GM19397 (cell line): ENCODE data around the gene CLMN.
"Not testable (repeated sequence)": the region's sequence is repeated elsewhere in the genome, so short reads cannot be mapped to it uniquely, and the experiment has no call there.

Experiments
- ATAC-seq: cut with Tn5 transposase; IDR thresholded peaks from one replicate; pipeline ENCODE4 v1.9.1; 2021; ENCODE audit warnings: mild to moderate bottlenecking, moderate library complexity; ENCODE audit not compliant: unreplicated experiment

The CLMN gene

DNA sequence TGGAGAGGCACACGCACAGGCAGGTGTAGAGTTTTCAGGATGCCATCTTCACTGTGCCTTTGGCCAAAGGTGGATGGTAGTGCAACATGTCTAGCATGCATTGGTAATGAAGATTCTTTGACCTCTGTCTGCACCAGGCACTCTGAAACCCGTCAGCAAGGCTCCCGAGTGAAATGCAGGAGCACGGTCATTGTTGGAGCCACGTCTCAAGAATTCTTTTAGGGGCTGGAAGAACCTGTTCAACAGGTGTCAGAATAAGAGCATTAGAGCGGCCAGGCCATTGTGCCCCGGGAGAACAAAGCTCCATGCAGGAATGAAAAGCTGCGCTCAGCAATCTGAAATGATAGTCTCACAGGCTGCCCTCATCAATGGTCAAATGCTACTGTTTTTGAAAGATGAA lies 122.2 kb downstream of the CLMN start:
- no peak for ATAC-seq

DNA sequence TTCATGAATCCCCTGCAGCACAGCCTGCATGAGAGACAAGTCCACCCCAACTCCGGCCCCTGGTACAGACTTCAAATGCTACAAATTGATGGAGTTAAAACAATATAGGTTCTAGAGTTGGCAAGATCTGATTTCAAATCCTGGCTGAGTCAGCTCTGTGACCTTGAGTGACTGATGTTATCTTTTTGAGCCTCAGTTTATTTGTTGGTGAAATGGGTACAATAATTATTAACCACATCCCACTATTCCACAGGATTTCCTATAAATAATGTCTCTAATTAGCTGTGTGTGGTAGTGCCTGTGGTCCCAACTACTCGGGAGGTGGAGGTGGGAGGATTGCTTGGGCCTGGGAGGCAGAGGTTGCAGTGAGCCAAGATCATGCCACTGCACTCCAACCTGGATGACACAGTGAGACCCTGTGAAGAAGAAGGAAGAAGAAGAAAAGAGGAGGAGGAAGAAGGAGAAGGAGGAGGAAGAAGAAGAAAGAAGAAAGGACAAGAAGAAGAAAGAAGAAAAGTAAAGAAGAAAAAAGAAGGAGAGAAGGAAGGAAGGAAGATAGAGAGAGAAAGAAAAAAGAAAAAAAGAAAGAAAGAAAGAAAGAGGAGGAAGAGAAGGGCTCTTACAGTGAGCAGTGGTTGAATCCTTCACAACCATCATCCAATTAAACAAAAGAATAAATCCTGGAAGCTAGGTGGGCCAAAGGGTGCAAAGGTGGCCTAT lies 122.7 kb downstream of the CLMN start:
- no peak for ATAC-seq

DNA sequence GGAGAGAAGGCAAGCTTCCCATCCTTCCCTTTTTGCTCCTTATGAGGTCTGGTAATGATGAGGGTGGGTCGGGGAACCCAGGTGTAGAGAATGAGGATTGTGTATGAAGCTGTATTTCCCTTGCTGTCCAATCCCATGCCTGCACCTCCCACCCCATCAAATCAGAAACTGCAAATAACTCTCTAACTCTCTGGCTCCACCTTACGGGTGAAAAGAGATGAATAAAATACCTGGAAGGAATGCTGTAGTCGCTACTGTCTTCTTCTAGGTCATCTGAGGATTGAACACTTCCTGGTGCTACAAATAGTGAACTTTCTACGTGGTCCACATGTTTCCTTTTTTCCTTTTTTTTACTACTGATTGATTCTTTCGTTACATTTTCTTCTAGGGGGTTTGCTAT lies 123.4 kb downstream of the CLMN start:
- ATAC-seq = no peak

DNA sequence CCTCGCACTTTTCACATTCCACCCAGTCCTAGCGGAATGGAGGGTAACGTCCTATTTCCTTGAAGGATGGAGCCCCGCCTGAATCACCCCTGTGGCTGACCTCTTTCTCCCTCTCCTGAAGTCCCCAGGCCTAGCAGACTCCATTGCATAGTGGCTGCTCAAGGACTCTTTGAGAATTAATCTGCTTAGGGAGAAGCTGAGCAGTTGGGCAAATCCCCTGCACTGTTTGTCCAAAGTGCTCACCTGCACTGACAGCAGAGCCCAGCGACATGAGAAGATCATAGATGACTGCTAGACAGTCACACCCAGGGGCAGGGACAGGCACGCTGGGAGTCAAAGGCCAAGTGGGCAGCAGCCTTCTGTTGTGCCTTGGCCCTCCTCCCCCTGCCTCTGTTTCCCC lies 124.7 kb downstream of the CLMN start:
- no peak for ATAC-seq

DNA sequence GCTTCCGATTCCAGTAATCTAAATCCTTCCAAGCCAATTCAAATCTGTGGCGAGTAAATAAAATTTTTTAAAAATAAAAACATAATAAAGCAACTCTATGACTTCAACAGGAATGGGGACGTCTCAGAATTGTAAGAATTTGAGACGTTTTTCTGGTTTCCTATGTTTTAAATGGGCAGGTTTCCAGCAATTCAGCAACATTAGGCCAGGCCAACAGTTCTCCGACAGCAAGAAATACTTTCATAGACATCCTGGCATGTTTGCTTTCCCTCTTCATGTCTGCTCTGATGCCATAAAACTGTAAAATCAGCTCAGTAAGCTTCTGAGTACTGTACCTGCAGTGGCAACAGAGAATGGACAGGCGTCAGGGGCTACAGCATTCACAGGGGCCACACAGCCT lies 126.6 kb downstream of the CLMN start:
- ATAC-seq = no peak

DNA sequence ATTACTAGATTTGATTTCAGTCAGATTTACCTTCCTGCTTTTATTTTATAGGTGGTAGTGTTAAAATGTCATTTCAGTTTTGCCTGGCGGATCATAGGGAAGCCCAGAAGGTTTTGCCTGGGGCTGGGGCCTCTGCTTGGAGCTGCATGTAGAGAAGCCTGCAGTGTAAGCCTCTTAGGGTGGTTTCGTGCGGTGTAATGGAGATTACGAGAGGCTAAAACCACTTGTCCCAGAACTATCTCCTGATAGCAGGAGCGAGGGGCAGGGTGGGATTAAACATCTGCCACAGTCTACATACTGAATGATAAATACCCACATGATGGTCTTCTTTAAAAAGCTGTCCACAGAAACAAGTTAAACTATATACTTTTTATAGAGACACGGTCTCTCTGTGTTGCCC lies 127.4 kb downstream of the CLMN start:
- ATAC-seq = no peak

DNA sequence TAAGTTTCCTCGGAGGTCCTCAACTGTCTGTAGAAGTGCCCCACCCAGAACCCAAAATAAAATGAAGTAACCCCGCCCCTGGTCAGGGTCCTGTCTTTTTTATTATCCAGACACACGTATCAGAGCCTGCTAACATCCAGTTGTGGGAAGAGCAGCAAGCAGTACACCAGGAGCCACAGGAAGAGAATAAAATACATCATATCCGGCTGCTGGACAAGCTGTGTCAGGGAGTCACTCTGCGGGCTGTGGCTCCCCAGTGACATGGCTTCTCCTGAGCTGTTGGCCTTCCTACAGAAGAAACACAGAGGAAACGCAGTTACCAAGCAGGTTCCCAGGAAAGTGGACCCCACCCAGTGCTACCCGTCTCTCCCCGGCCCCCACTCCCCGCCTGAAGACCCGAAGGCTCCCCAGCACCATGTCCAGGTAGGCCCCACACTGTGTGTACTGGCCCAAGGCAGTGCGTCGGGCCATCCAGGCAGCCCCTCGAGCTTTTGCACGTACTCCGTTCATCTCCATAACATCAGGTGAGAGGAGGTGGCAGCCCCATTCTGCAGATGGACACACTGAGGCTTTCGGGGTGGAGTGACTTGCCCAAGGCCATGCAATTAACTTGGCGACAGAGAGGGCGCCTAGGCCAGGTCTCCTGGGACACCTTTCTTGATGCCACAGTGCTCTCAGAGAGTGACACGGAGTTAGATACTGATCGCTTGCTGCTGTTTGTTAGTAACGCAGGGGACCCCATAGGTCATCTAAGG lies 128.1 kb downstream of the CLMN start:
- no peak for ATAC-seq

DNA sequence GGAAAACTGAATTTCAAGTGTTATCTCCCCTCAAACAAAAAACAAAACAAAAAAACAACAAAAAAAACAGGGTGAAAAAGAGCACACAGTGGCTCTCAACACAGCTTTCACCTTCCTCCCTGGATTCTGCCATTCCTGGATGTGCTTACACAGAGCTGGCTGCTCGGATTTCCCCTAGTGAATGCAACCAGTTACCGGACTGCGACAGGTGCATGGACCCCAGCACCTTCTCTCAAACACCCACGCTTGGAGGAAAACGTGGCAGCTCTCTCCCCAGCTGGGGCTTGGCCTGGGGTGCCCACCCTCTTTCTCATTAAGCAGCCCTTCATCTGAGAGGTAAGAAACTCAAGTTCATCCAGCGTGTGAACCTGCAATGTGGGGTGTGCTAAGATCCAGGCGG lies 128.9 kb downstream of the CLMN start:
- ATAC-seq = no peak

DNA sequence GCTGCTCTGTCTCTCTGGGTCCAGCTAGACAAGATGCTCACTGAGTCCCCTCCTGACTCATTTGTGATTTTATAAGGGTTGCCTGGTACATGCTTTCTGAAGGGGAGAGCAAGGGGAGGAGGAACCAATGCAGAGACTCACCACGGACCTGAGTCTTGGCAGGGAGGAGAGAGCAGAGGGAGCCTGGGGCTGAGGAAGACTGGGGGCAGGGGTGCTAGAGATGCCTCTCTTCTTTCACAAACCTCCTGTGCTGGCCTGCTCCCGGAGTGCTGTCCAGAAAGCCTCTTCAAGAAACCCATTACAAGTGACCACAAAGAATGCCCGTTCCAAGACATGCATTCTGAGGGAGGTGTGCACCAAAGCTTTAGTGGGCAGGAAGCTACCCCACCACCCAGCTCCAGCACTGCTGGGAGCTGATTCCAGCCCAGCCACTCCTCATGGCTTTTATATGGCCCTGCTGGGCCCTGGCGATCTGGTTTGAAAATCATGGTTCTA lies 129.3 kb downstream of the CLMN start:
- no peak for ATAC-seq

DNA sequence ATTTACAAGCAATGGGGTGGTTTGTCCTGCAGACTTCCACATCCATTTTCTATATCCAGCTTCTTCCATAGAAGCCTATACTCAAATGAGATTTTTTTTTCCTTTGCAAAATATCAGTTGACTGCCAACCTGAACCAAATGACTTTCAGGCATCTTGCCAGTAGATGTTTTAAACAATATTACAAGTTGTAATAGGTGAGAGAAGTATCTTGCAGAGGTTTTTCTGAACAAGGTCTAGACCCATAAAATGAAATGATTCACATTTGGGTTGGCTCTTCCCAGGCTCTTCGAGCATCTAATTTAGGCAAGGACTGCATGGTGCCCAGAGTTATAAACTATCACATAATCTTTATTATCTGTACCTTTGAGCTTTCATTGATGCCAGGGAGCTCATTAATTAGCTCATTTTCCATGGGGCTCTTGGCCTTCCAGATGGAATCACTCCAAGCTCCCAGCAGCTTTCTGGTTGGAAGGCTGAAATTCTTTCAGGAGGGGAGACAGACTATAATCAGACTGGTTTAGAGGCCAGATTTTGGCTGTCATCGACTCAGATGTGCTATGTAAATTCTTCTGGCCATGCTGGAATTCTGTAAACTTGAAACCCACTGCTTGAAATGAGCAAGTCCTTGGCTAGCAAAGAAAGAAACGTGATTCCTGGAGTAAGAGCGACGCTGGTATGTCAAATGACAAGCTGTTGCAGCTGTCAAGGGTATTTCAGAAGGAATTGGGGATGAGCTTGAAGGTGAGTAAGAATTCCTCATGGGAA lies 130.2 kb downstream of the CLMN start:
- ATAC-seq = no peak

DNA sequence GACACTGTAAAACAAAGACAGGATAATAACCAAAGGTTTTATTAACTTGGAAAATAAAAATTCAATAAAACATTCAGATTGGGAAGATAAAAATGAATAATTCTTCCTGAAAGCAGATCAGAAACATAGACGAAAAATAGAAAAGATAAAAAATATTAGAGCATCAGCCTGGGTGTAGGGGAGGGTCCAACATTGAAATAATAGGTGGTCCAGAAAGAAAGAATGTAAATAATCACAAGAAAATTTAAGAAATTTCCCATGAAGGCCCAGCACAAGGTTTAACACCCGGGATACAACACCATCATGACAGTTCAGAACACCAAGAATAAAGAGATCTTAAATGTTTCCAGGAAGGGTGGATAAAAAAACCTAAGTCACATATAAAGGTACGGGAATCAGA lies 131.3 kb downstream of the CLMN start:
- no peak for ATAC-seq

DNA sequence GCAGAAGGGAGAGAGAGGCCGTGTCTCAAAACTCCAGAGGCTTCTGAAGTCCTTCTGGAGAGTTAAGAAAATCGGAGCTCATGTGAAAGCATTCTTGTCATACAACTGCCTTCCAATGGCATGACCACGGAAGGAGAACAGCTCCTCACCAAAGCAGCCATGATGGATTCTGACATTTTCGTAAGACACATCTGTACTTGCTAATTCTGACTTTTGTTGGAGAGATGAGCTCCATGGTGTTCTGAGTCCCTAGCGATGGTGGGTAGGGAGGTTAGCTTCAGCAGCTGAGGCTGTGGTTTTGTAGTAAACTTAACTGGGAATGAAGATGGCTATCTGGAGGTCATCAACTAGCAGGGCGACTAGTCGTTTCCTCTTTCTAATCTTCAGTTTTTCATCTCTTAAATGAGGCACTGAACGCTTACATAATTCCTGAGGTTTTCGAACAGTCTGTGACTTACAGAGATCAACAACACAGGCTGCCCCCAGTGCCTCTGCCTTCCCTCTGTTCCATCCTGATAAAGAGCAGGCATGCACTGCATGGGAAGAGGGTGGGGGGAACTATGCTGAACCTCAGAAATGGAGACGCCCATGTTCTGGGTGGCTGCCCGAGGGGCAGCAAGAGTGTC lies 133.8 kb downstream of the CLMN start:
- no peak for ATAC-seq

DNA sequence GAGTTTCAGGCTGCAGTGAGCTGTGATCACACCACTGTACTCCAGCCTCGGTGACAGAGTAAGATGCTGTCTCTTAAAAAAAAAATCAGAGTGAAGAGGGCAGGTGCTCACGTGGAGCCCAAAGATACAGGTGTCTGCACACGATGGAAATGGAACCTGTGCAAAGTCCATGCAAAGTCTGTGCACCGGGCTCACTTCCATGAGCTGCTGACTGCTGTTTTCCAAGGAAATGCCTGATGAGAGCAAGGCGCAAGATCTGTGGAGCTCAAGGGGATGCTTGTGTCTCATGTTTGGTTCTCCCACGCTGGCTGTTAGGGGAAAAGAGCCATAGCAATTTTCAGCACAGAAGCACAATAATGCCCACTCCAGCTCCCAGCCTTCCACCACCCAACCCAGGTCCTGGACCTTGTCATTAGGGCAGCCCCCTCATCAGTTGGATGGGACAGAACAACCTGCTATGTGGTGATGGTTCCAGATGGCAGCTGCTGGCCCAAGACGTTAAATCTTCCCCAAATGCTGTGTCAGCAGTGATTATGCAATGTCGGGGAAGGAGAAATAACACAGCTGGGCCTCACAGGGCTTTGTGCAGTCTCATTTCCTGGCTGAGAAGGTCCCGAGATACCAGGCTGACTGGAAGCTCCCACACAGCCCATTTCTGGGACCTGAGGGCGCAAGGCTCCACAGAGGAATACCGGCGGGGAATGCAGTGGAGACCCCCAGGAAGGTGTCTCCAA lies 134.5 kb downstream of the CLMN start:
- ATAC-seq = no peak

DNA sequence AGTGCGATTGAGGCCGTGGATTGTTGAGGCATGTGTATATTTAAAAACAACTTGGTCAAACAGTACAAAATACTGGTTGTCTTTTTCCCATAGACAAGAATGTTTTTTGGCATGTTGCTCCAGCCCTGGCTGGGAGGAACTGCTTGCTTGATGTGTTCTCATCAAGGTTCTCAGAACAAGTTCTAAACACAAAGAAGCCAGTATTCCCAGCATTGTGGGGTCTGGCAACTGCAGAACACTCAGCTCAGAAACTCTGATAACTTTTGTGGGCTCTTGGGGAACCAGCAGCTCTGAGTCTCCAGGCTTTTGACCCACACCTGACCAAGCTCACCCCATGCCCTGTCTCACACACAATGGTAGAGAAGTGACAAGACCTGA lies 135.3 kb downstream of the CLMN start:
- ATAC-seq = no peak

DNA sequence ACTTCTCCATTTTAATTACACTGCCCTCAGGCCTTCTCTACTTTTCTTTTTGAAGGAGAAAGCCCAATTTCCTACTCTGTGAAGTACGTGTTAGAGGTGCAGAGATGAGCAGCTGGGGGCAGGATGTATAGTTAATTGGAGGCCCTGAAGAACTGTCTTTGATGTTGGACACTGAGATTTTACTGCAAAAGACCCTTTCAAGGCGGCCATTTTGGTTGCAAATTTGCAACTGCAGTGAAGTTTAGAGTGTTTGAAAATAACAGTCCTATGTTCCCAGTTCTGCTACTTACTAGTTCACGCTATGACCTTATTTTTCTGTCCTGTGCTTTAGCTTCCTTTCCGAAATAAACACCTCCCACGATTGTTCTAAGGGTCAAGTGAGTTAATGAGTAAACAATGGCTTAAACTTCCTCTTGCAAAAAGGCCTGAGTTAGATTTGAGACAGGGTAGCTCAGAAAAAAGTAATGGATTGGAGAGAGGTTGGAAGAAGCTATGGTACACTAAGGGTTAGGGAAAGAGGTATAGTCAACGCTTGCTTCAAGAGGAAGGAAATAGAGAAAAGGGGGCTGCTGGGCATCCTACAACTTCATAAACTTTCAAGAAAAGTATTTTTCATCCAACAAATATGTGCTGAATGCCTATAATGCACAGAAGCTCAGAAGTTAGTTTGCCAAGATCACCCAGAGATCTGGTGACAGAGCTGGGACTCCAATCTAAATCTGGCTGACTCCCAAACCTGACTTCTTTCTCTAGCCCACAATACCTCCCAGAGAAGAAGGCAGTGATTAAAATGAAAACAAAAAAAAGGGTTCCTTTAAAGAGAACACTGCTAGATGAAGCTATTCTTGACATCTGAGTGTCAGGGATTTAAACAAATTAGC lies 135.9 kb downstream of the CLMN start:
- no peak for ATAC-seq

DNA sequence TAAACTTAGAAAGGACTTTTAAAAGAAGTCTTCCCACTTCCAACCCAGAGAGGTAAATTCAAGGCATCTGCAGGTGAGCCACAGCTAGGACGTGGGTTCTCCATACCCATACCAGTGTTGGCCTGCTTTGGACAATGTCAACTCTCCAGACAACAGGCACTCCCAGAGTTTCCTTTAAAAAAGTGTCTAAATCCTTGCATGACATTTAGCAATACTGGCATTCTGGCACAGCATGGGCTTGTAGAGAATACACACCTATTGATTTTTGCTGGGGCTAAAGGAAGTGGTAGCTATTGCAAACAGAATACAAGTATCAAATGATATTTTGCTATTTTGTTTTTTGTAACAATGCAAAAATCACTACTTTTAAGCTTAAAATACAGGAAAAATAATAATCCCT lies 136.6 kb downstream of the CLMN start:
- no peak for ATAC-seq

DNA sequence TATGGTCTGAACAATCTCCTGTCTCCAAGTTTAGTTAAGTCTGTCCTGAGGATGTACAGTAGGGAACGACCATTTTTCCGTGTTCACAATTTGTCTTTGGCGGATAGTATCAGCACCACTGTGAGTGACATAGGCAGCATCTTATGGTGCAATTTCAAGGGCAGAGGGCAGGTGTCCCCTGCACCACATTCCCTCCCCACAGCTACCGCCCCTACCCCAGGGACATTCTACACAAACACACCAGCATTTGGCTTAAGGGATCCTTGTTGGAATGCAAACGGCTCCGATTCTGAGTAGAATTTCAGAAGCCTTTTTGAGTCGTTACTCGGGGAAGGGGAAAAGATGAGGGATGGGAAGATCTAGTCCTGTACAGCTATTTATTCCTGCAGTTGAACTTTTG lies 137.3 kb downstream of the CLMN start:
- no peak for ATAC-seq

DNA sequence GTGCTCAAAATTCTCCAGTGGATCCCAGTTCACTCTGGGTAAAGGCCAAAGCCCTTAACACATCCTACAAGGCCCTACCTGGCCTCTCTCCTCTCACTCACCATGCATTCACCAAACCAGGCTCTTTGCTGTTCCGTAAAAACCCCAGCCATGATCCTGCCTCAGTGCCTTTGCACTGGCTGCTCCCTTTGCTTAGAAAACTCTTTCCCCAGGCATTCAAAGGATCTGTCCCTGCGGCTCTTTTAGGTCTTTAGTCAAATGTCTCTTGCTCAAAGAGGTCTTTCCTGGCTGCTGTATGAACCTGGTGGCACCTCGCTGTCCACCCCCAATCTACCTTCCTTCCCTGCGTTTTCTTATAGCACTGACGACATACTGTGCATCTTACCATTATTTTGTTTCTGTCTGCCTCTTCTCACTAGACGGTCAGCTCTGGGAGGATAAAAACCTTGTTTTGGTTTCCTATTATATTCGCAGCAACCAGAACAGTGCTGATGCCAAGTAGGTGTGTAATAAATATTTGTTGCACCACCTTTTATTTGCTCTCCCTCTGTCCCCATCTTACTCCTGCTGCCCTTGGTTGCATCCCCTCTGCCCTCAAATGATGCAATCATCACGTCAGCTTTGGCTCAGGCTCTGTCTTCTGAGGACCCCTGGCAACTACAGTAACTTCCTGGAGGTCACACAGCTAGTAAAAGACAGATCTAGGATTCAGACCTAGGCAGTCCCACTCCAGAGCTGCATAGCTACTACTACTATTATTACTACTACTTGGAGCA lies 138.6 kb downstream of the CLMN start:
- no peak for ATAC-seq

DNA sequence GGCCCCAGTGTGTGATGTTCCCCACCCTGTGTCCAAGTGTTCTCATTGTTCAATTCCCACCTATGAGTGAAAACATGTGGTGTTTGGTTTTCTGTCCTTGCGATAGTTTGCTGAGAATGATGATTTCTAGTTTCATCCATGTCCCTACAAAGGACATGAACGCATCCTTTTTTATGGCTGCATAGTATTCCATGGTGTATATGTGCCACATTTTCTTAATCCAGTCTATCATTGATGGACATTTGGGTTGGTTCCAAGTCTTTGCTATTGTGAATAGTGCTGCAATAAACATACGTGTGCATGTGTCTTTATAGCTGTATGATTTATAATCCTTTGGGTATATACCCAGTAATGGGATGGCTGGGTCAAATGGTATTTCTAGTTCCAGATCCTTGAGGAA lies 144.0 kb downstream of the CLMN start:
- not testable (repeated sequence) for ATAC-seq
